Erythroblast (primary cell): Measurements from ENCODE around the gene ZCWPW2.

Experiments
- GATA1 ChIP-seq: IDR thresholded peaks from 2 replicates; pipeline ENCODE4 v1.6.1; 2011; ENCODE audit warnings: low read depth, mild to moderate bottlenecking, control low read depth, low read length, moderate library complexity
- POLR2A ChIP-seq: IDR thresholded peaks from 2 replicates; pipeline ENCODE4 v1.6.1; 2011; ENCODE audit warnings: mild to moderate bottlenecking, low read length

DNA sequence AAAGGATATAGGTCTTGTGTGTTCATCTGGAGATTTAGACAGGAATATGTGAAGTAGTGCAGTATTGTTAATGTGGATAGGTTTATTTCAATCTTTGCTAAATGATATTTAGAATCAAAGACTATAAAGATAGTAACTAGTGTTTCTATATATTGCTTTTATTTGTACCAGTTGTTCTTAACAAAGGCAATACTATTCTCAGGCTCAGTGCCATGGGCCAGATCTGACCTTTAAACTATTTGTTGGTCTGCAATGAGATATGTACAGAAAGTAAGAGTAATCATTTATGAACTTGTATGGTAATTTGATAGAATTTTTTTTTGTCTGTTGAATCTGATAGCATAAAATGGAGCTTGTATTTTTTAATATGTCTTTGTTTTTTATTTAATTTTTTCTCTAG, 146.8 kb downstream of the ZCWPW2 start:
- TF ChIP-seq POLR2A: no peak
- TF ChIP-seq GATA1: no peak
